H9 (cell line): ENCODE measurements around the gene MBIP. TPM values are rescaled to one million over a fixed set of nuclear protein-coding genes. Genes with fewer than 3 reads are reported as not detected.
"Not testable (repeated sequence)": the region's sequence is repeated elsewhere in the genome, so short reads cannot be mapped to it uniquely, and the experiment has no call there.

Experiments
- DNase-seq: peaks from one replicate; pipeline ENCODE4 v3.0.0-alpha.2; 2017
- H2AFZ ChIP-seq: one replicate; pipeline ENCODE4 v1.6.1; 2013; ENCODE audit warnings: mild to moderate bottlenecking, low read length, control low read depth, moderate library complexity
- H2AK5ac ChIP-seq: 2 replicates; pipeline ENCODE4 v1.6.1; 2013; ENCODE audit warnings: low read length, control low read depth, mixed read lengths; ENCODE audit not compliant: insufficient read length
- H2BK120ac ChIP-seq: one replicate; pipeline ENCODE4 v1.6.1; 2013; ENCODE audit warnings: low read depth, mild to moderate bottlenecking, low read length, control low read depth, inconsistent platforms; ENCODE audit not compliant: poor library complexity, severe bottlenecking
- H2BK12ac ChIP-seq: 2 replicates; pipeline ENCODE4 v1.6.1; 2013; ENCODE audit warnings: low read length, control low read depth, mixed read lengths, low read depth; ENCODE audit not compliant: insufficient read length
- H2BK15ac ChIP-seq: 2 replicates; pipeline ENCODE4 v1.6.1; 2013; ENCODE audit warnings: low read depth, low read length, control low read depth
- H2BK20ac ChIP-seq: one replicate; pipeline ENCODE4 v1.6.1; 2013; ENCODE audit warnings: low read depth, mild to moderate bottlenecking, low read length, control low read depth, inconsistent platforms; ENCODE audit not compliant: poor library complexity, severe bottlenecking
- H2BK5ac ChIP-seq: 2 replicates; pipeline ENCODE4 v1.6.1; 2013; ENCODE audit warnings: low read length, control low read depth, mixed read lengths; ENCODE audit not compliant: insufficient read length
- H3K14ac ChIP-seq: 2 replicates; pipeline ENCODE4 v1.6.1; 2013; ENCODE audit warnings: low read length, control low read depth; ENCODE audit not compliant: insufficient read depth
- H3K18ac ChIP-seq: 2 replicates; pipeline ENCODE4 v1.6.1; 2013; ENCODE audit warnings: low read depth, mild to moderate bottlenecking, mixed read lengths, low read length, control low read depth; ENCODE audit not compliant: insufficient read length
- H3K23ac ChIP-seq: 2 replicates; pipeline ENCODE4 v1.6.1; 2013; ENCODE audit warnings: low read length, control low read depth, mixed read lengths, low read depth; ENCODE audit not compliant: insufficient read length
- H3K23me2 ChIP-seq: 2 replicates; pipeline ENCODE4 v1.6.1; 2013; ENCODE audit warnings: low read depth, mild to moderate bottlenecking, mixed read lengths, low read length, control low read depth; ENCODE audit not compliant: insufficient read length, poor library complexity, severe bottlenecking
- H3K27ac ChIP-seq: 2 replicates; pipeline ENCODE4 v1.5.1; 2013; ENCODE audit warnings: low read length, control low read depth, mixed read lengths, low read depth; ENCODE audit not compliant: insufficient read length
- H3K27me3 ChIP-seq: 2 replicates; pipeline ENCODE4 v1.6.1; 2013; ENCODE audit warnings: low read length, control low read depth, inconsistent platforms; ENCODE audit not compliant: insufficient read depth
- H3K4ac ChIP-seq: 2 replicates; pipeline ENCODE4 v1.6.1; 2013; ENCODE audit warnings: low read depth, mild to moderate bottlenecking, control low read depth, inconsistent platforms, low read length, moderate library complexity
- H3K4me1 ChIP-seq: 2 replicates; pipeline ENCODE4 v1.6.1; 2013; ENCODE audit warnings: low read length, control low read depth, inconsistent platforms; ENCODE audit not compliant: insufficient read depth
- H3K4me2 ChIP-seq: 2 replicates; pipeline ENCODE4 v1.6.1; 2013; ENCODE audit warnings: low read length, control low read depth, mixed read lengths; ENCODE audit not compliant: insufficient read length, insufficient read depth
- H3K56ac ChIP-seq: 2 replicates; pipeline ENCODE4 v1.6.1; 2013; ENCODE audit warnings: low read depth, mild to moderate bottlenecking, mixed read lengths, low read length, control low read depth; ENCODE audit not compliant: insufficient read length
- H3K79me1 ChIP-seq: 2 replicates; pipeline ENCODE4 v1.6.1; 2013; ENCODE audit warnings: low read depth, mild to moderate bottlenecking, moderate library complexity, low read length, control low read depth, inconsistent platforms; ENCODE audit not compliant: insufficient read depth, poor library complexity, severe bottlenecking
- H3K79me2 ChIP-seq: 2 replicates; pipeline ENCODE4 v1.6.1; 2013; ENCODE audit warnings: low read length, control low read depth, inconsistent platforms; ENCODE audit not compliant: insufficient read depth
- H3K9ac ChIP-seq: 2 replicates; pipeline ENCODE4 v1.6.1; 2013; ENCODE audit warnings: low read length, control low read depth, mixed read lengths; ENCODE audit not compliant: insufficient read length; ENCODE audit errors: extremely low read depth
- H3K9me3 ChIP-seq: one replicate; pipeline ENCODE4 v1.6.1; 2013; ENCODE audit warnings: low read depth, low read length, inconsistent platforms; ENCODE audit not compliant: control insufficient read depth
- H3T11ph ChIP-seq: one replicate; pipeline ENCODE4 v1.6.1; 2013; ENCODE audit warnings: mild to moderate bottlenecking, low read length, control low read depth, inconsistent platforms
- H4K20me1 ChIP-seq: one replicate; pipeline ENCODE4 v1.6.1; 2013; ENCODE audit not compliant: control insufficient read depth, insufficient read length, insufficient read depth
- H4K5ac ChIP-seq: 2 replicates; pipeline ENCODE4 v1.6.1; 2013; ENCODE audit warnings: low read depth, mild to moderate bottlenecking, mixed read lengths, low read length, control low read depth; ENCODE audit not compliant: insufficient read length
- H4K8ac ChIP-seq: replicated peaks from 2 replicates; pipeline ENCODE4 v1.6.1; 2013; ENCODE audit warnings: low read length, control low read depth, mixed read lengths, low read depth; ENCODE audit not compliant: insufficient read length
- H4K91ac ChIP-seq: 2 replicates; pipeline ENCODE4 v1.6.1; 2013; ENCODE audit warnings: low read depth, mild to moderate bottlenecking, moderate library complexity, mixed read lengths, low read length, control low read depth; ENCODE audit not compliant: insufficient read length
- H3K27ac Mint-ChIP-seq, 3 experiments: 2 replicates in 2 of 3; 3 replicates in 1 of 3; pipeline ENCODE4 v1.8.0; 2020 to 2021; ENCODE audit warnings: mixed read lengths in 3 of 3, mild to moderate bottlenecking in 1 of 3, moderate library complexity in 1 of 3
- H3K27me3 Mint-ChIP-seq: 2 replicates; pipeline ENCODE4 v1.8.0; 2021; ENCODE audit warnings: low read depth, mild to moderate bottlenecking, moderate library complexity, mixed read lengths
- H3K36me3 Mint-ChIP-seq, 3 experiments: 2 replicates in 2 of 3; 3 replicates in 1 of 3; pipeline ENCODE4 v1.8.0; 2020 to 2021; ENCODE audit warnings: low read depth in 3 of 3, mixed read lengths in 3 of 3; ENCODE audit not compliant: insufficient read depth in 1 of 3
- H3K4me1 Mint-ChIP-seq, 2 experiments: 2 replicates each; pipeline ENCODE4 v1.8.0; 2020; ENCODE audit warnings: mixed read lengths in 2 of 2
- H3K4me3 Mint-ChIP-seq, 2 experiments: 2 replicates in 1 of 2; 3 replicates in 1 of 2; pipeline ENCODE4 v1.8.0; 2020 to 2021; ENCODE audit warnings: mild to moderate bottlenecking in 2 of 2, mixed read lengths in 2 of 2, moderate library complexity in 1 of 2
- H3K9me3 Mint-ChIP-seq, 2 experiments: 2 replicates in 1 of 2; 3 replicates in 1 of 2; pipeline ENCODE4 v1.8.0; 2020; ENCODE audit warnings: mild to moderate bottlenecking in 2 of 2, mixed read lengths in 2 of 2, moderate library complexity in 1 of 2
- CTCF ChIP-seq: fragments of 200-600 bp; sonication (generic); conservative IDR thresholded peaks from 3 replicates; pipeline ENCODE4 v1.8.0; 2021; ENCODE audit warnings: antibody characterized with exemption, mild to moderate bottlenecking
- WGBS: extraction: QIAGEN DNeasy Blood & Tissue Kit; methylation state at CpG from one replicate; pipeline ENCODE4 v1.1.7; 2013; ENCODE audit warnings: missing lambda C conversion rate, low lambda C conversion rate, mixed read lengths; ENCODE audit not compliant: insufficient read length; ENCODE audit errors: extremely low coverage; 5-methylcytosine and 5-hydroxymethylcytosine counted together
- total RNA-seq: library from RNA; stranded (reverse); gene quantifications from 2 replicates; pipeline ENCODE4 v1.2.1, GENCODE V29; 2021

Gene MBIP
- total RNA-seq, 1 experiment from 2014 or later = 29.6 TPM

- Histone ChIP-seq H2BK15ac (no peak overlapping the region), H3K14ac (no peak overlapping the region), H3T11ph (no peak overlapping the region), H2AFZ (no peak overlapping the region), H4K91ac (no peak overlapping the region), H3K4me2 (no peak overlapping the region), H4K5ac (no peak overlapping the region), H2BK12ac (no peak overlapping the region), H3K4ac (no peak overlapping the region), H4K8ac (no peak overlapping the region), H3K9ac (no peak overlapping the region), H3K9me3 (no peaks in the 10 kb centered on the region), H3K79me1 (no peaks in the 10 kb centered on the region), H4K20me1 (no peaks in the 10 kb centered on the region), H2BK120ac (no peak overlapping the region), H3K27ac (no peak overlapping the region), H2AK5ac (no peak overlapping the region), H2BK20ac (no peak overlapping the region), H3K56ac (no peak overlapping the region), H3K27me3 (no peaks in the 10 kb centered on the region), H3K4me1 (no peaks in the 10 kb centered on the region), H3K18ac (no peak overlapping the region), H3K79me2 (no peaks in the 10 kb centered on the region), H3K23ac (no peak overlapping the region), H3K23me2 (no peaks in the 10 kb centered on the region), H2BK5ac (no peak overlapping the region)
- H3K27ac Mint-ChIP-seq = no peak overlapping the region
- H3K27me3 Mint-ChIP-seq = peaks cover 7% of the 10 kb centered on the region
- no peaks in the 10 kb centered on the region; a peak in 1 of 4 replicates for H3K4me1 Mint-ChIP-seq
- no peaks in the 10 kb centered on the region for H3K36me3 Mint-ChIP-seq
- DNase-seq = no peak
- WGBS = no CpG with 5 or more reads among the region's 4 CpGs
- no peaks in the 10 kb centered on the region for H3K9me3 Mint-ChIP-seq
- no peak for TF ChIP-seq CTCF
- no peak overlapping the region for H3K4me3 Mint-ChIP-seq
Measured at GRCh38 chr14:36333119-36333518, 12.7 kb upstream of the MBIP start.

GRCh38 chr14:36327573-36327972, 7.1 kb upstream of the MBIP start:
- not testable (repeated sequence) for H3K9me3 Mint-ChIP-seq, H4K91ac ChIP-seq, H2BK5ac ChIP-seq, DNase-seq, H3K9ac ChIP-seq, H3K36me3 Mint-ChIP-seq, H3K79me2 ChIP-seq, H3K27me3 ChIP-seq, H2BK12ac ChIP-seq, H3K4me1 Mint-ChIP-seq, H3K56ac ChIP-seq, H3K14ac ChIP-seq, H4K5ac ChIP-seq, H3K4me3 Mint-ChIP-seq, H3K27ac ChIP-seq, H3K4ac ChIP-seq, H2BK15ac ChIP-seq, H3K4me1 ChIP-seq, H3K4me2 ChIP-seq, H3K18ac ChIP-seq, H2BK120ac ChIP-seq, H3K79me1 ChIP-seq, H4K8ac ChIP-seq, H2AK5ac ChIP-seq, H3T11ph ChIP-seq, H3K23me2 ChIP-seq, H4K20me1 ChIP-seq, H2AFZ ChIP-seq, H3K27ac Mint-ChIP-seq, H3K23ac ChIP-seq, H2BK20ac ChIP-seq, H3K9me3 ChIP-seq
- no CpG with 5 or more reads among the region's 4 CpGs for WGBS
- H3K27me3 Mint-ChIP-seq = peaks cover 26% of the 10 kb centered on the region
